CD4-positive, alpha-beta T cell (primary cell): ENCODE measurements around the gene SUFU. TPM values are rescaled to one million over a fixed set of nuclear protein-coding genes. Genes with fewer than 3 reads are reported as not detected.

ENCODE experiments used
- ATAC-seq: fragments of 200-7000 bp; cut with Tn5 transposase; one replicate; pipeline ENCODE4 v1.10.0; 2022; ENCODE audit warnings: mild to moderate bottlenecking; ENCODE audit not compliant: poor library complexity
- CTCF ChIA-PET: fragments of 350-600 bp; sonication (Branson Sonifier 250); formaldehyde crosslinking; loops from one replicate; lab custom pipeline; 2021; ENCODE audit warnings: antibody characterized with exemption, inconsistent platforms; lab: Charles Lee
- POLR2A ChIA-PET: fragments of 350-600 bp; sonication (Branson Sonifier 250); formaldehyde crosslinking; loops from one replicate; lab custom pipeline; 2021; ENCODE audit warnings: antibody characterized with exemption, inconsistent platforms; lab: Charles Lee
- DNase-seq, 14 experiments: peaks; one replicate each; pipeline ENCODE4 v3.0.0-alpha.2; 2013 to 2020; ENCODE audit warnings: mixed read lengths in 2 of 14
- H3K27ac ChIP-seq, 2 donors: one replicate each; pipeline versions ENCODE4 v1.5.1 to v1.7.0; 2013; ENCODE audit warnings: low read length in 2 of 2, low read depth in 1 of 2, mild to moderate bottlenecking in 1 of 2
- H3K27me3 ChIP-seq, 2 experiments: 1 replicate in 1 of 2; 2 replicates in 1 of 2; pipeline versions ENCODE4 v1.6.1 to v1.7.0; 2013; ENCODE audit warnings: low read length in 2 of 2, control low read depth in 1 of 2, mild to moderate bottlenecking in 1 of 2, moderate library complexity in 1 of 2; ENCODE audit not compliant: insufficient read depth in 2 of 2, control insufficient read depth in 1 of 2
- H3K36me3 ChIP-seq: one replicate; pipeline ENCODE4 v1.6.1; 2013; ENCODE audit warnings: low read length, control low read depth; ENCODE audit not compliant: insufficient read depth
- H3K4me1 ChIP-seq: one replicate; pipeline ENCODE4 v1.6.1; 2013; ENCODE audit warnings: low read length, control low read depth; ENCODE audit not compliant: insufficient read depth
- H3K4me3 ChIP-seq: one replicate; pipeline ENCODE4 v1.5.1; 2013; ENCODE audit warnings: mild to moderate bottlenecking, low read length, moderate library complexity
- H3K9me3 ChIP-seq, 2 experiments: 1 replicate in 1 of 2; 2 replicates in 1 of 2; pipeline versions ENCODE4 v1.6.1 to v1.7.0; 2013; ENCODE audit warnings: low read length in 2 of 2, mild to moderate bottlenecking in 2 of 2, control low read depth in 1 of 2, moderate library complexity in 1 of 2; ENCODE audit not compliant: control insufficient read depth in 1 of 2, insufficient read depth in 1 of 2
- H3K27ac Mint-ChIP-seq: one replicate; pipeline ENCODE4 v1.8.0; 2020; ENCODE audit warnings: mixed read lengths
- H3K27me3 Mint-ChIP-seq: one replicate; pipeline ENCODE4 v1.8.0; 2021; ENCODE audit warnings: mixed read lengths
- H3K36me3 Mint-ChIP-seq: one replicate; pipeline ENCODE4 v1.8.0; 2021; ENCODE audit warnings: low read depth, mixed read lengths
- H3K4me1 Mint-ChIP-seq: one replicate; pipeline ENCODE4 v1.8.0; 2021; ENCODE audit warnings: low read depth, mixed read lengths
- H3K4me3 Mint-ChIP-seq: one replicate; pipeline ENCODE4 v1.8.0; 2020; ENCODE audit warnings: mild to moderate bottlenecking, mixed read lengths
- H3K9me3 Mint-ChIP-seq: one replicate; pipeline ENCODE4 v1.8.0; 2020; ENCODE audit warnings: mixed read lengths
- intact Hi-C, 2 experiments: fragments of 100-400 bp; cut with DNase I in 1 of 2; cut with micrococcal nuclease in 1 of 2; formaldehyde crosslinking; loops; one replicate each; pipeline versions ENCODE4 v1.15.1 to v1.9.0; 2023 to 2025; cut with DNase I, micrococcal nuclease
- total RNA-seq, 174 experiments: library from RNA in 2 of 174; stranded (reverse) in 2 of 174; gene quantifications; one replicate each; pipeline ENCODE4 v1.2.3 and lab custom pipeline; 2021 to 2026
- TF ChIP-seq, protein P1 (sequence below): fragments of 200-600 bp; IDR thresholded peaks from one replicate; pipeline ENCODE4 v1.8.0; 2022; ENCODE audit warnings: antibody characterized with exemption, mild to moderate bottlenecking

Gene SUFU
- total RNA-seq, 2 experiments from 2014 or later = 6.7 to 7.3 TPM

DNA sequence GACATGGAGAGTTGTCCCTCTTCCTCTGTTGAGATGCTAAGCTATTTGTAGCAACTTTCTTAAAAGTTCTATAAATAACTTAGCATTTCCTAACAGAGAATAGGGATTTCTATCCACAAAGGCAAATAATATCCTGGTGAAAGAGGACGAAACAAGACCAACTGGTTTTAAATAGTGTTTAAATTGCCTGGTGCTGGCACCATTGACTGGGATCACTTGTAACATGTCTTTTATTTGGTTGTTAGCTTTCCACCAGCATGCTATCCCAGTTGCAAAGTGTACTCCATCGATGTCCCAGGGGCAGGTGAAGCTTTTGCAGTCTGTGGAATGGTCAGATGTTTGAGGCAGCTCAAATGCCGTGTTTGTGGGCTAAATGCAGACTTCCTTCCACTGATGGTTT is 3.7 kb downstream of the SUFU start:
- Mint-ChIP-seq H3K27me3 (no peaks in the 10 kb centered on the region), H3K4me1 (peaks cover 54% of the 10 kb centered on the region), H3K4me3 (peak overlapping the region; percentile 63), H3K36me3 (peaks cover 44% of the 10 kb centered on the region), H3K27ac (peak overlapping the region; percentile 24), H3K9me3 (no peaks in the 10 kb centered on the region)
- Histone ChIP-seq H3K27me3 (no peaks in the 10 kb centered on the region), H3K27ac (no peak overlapping the region), H3K4me3 (no peak overlapping the region), H3K4me1 (peaks cover 34% of the 10 kb centered on the region), H3K9me3 (no peaks in the 10 kb centered on the region), H3K36me3 (peaks cover 35% of the 10 kb centered on the region)
- ATAC-seq = no peak
- DNase-seq = no peak
- ChIA-PET CTCF (interaction anchor here (1.1 kb wide), 1 partner anchor 76 kb away, joined by 3 read pairs; no protein-coding TSS in a partner anchor), POLR2A (no interaction called here)
- TF ChIP-seq, protein P1, sequence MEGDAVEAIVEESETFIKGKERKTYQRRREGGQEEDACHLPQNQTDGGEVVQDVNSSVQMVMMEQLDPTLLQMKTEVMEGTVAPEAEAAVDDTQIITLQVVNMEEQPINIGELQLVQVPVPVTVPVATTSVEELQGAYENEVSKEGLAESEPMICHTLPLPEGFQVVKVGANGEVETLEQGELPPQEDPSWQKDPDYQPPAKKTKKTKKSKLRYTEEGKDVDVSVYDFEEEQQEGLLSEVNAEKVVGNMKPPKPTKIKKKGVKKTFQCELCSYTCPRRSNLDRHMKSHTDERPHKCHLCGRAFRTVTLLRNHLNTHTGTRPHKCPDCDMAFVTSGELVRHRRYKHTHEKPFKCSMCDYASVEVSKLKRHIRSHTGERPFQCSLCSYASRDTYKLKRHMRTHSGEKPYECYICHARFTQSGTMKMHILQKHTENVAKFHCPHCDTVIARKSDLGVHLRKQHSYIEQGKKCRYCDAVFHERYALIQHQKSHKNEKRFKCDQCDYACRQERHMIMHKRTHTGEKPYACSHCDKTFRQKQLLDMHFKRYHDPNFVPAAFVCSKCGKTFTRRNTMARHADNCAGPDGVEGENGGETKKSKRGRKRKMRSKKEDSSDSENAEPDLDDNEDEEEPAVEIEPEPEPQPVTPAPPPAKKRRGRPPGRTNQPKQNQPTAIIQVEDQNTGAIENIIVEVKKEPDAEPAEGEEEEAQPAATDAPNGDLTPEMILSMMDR = no peak
- intact Hi-C loops = loop anchor here in 1 of 2 experiments (10.0 kb wide), 1 partner anchor 683 kb away; no protein-coding TSS in a partner anchor

DNA sequence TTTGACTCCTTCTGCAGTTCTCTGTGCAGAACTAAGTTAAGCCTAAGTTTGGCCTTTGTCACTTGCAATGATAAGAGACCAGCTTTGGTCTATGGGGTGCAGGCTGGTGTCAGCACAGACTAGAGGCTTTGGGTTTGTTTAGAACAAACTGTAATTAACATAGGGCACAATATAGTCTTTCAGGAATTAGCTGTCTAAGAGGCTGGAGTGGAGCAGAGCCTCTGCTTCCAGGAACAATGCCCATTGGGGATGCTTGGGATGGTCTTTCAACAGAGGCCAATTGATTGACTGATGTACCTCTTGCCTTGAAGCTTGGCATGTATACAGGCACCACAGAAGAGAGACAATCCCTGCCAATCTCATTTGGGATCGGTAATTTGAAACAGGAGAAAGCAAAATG is 4.7 kb downstream of the SUFU start:
- ChIA-PET CTCF (no interaction called here), POLR2A (no interaction called here)
- peaks cover 51% of the 10 kb centered on the region for H3K4me1 Mint-ChIP-seq
- H3K9me3 Mint-ChIP-seq = no peaks in the 10 kb centered on the region
- no peak overlapping the region for H3K27ac ChIP-seq
- H3K27me3 ChIP-seq = no peaks in the 10 kb centered on the region
- DNase-seq (no peak), ATAC-seq (no peak)
- no peak overlapping the region for H3K27ac Mint-ChIP-seq
- H3K9me3 ChIP-seq = no peaks in the 10 kb centered on the region
- H3K36me3 ChIP-seq = peaks cover 45% of the 10 kb centered on the region
- peaks cover 27% of the 10 kb centered on the region for H3K4me1 ChIP-seq
- no peak overlapping the region for H3K4me3 Mint-ChIP-seq
- H3K4me3 ChIP-seq = no peak overlapping the region
- TF ChIP-seq, protein P1 = no peak
- H3K36me3 Mint-ChIP-seq = peaks cover 54% of the 10 kb centered on the region
- H3K27me3 Mint-ChIP-seq = no peaks in the 10 kb centered on the region
- intact Hi-C loops = loop anchor here in 1 of 2 experiments (10.0 kb wide), 1 partner anchor 684 kb away; no protein-coding TSS in a partner anchor

DNA sequence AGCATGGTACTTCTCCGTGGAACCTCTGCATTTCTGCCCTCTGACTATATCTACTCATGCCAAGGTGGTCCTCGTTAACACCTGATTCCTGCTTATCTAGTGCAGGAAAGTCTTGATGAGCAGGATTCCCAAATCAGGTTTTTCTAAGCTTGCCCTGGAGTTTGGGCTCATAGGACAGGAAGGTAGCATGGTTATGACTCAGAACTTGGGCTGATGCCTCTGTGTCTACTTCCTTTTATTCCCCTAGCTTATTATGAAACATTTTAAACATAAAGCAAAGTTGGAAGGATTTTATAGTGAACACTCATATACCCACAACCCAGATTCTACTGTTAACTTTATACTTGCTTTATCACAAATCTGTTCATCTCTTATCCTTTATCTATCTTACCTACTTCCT is 5.6 kb downstream of the SUFU start:
- Mint-ChIP-seq H3K9me3 (no peaks in the 10 kb centered on the region), H3K4me1 (peaks cover 48% of the 10 kb centered on the region), H3K27ac (no peak overlapping the region), H3K36me3 (peaks cover 62% of the 10 kb centered on the region), H3K27me3 (no peaks in the 10 kb centered on the region), H3K4me3 (no peak overlapping the region)
- Histone ChIP-seq H3K27ac (no peak overlapping the region), H3K4me1 (peaks cover 23% of the 10 kb centered on the region), H3K36me3 (peaks cover 50% of the 10 kb centered on the region), H3K9me3 (no peaks in the 10 kb centered on the region), H3K27me3 (no peaks in the 10 kb centered on the region), H3K4me3 (no peak overlapping the region)
- TF ChIP-seq, protein P1 = no peak
- peak in 2 of 14 experiments; percentile 42 to 45 for DNase-seq
- intact Hi-C loops = loop anchor here in 1 of 2 experiments (10.0 kb wide), 1 partner anchor 685 kb away; no protein-coding TSS in a partner anchor
- ChIA-PET POLR2A (no interaction called here), CTCF (no interaction called here)
- ATAC-seq = no peak
